Lung (tissue), 12 donors: ENCODE results near the gene PRDM16. TPM values are rescaled to one million over a fixed set of nuclear protein-coding genes. Genes with fewer than 3 reads are reported as not detected.

ENCODE experiments used
- ATAC-seq: fragments of 200-7000 bp; cut with Tn5 transposase; one replicate; pipeline ENCODE4 v1.9.1; 2020; ENCODE audit warnings: moderate number of reproducible peaks; ENCODE audit not compliant: insufficient read depth, low FRiP score
- DNase-seq, 3 donors: peaks; one replicate each; pipeline ENCODE4 v3.0.0-alpha.2; 2013 to 2017
- H3K27ac ChIP-seq, 2 donors: one replicate each; pipeline ENCODE4 v1.5.1; 2013; ENCODE audit warnings: mild to moderate bottlenecking in 2 of 2, moderate library complexity in 2 of 2, control low read depth in 1 of 2, inconsistent platforms in 1 of 2, low read depth in 1 of 2, low read length in 1 of 2
- H3K27me3 ChIP-seq, 3 donors: one replicate each; pipeline ENCODE4 v1.5.1; 2013; ENCODE audit warnings: low read length in 2 of 3; ENCODE audit not compliant: control insufficient read depth in 3 of 3, insufficient read depth in 3 of 3
- H3K36me3 ChIP-seq, 4 donors: one replicate each; pipeline ENCODE4 v1.5.1; 2013; ENCODE audit warnings: low read length in 4 of 4, mild to moderate bottlenecking in 1 of 4, moderate library complexity in 1 of 4; ENCODE audit not compliant: control insufficient read depth in 4 of 4, insufficient read depth in 4 of 4
- H3K4me1 ChIP-seq, 5 donors: one replicate each; pipeline ENCODE4 v1.5.1; 2013; ENCODE audit warnings: low read length in 5 of 5, mild to moderate bottlenecking in 2 of 5, moderate library complexity in 1 of 5; ENCODE audit not compliant: control insufficient read depth in 5 of 5, insufficient read depth in 5 of 5
- H3K4me3 ChIP-seq: one replicate; pipeline ENCODE4 v1.5.1; 2013; ENCODE audit warnings: mild to moderate bottlenecking, control low read depth, moderate library complexity
- H3K9ac ChIP-seq, 2 donors: one replicate each; pipeline ENCODE4 v1.5.1; 2013; ENCODE audit warnings: low read length in 2 of 2, control low read depth in 1 of 2; ENCODE audit not compliant: insufficient read depth in 1 of 2
- H3K9me3 ChIP-seq, 4 donors: one replicate each; pipeline ENCODE4 v1.5.1; 2013; ENCODE audit warnings: low read length in 3 of 4, mild to moderate bottlenecking in 1 of 4, moderate library complexity in 1 of 4; ENCODE audit not compliant: control insufficient read depth in 4 of 4, insufficient read depth in 3 of 4
- CTCF ChIP-seq: IDR thresholded peaks from 2 replicates; pipeline ENCODE4 v1.5.1; 2012; ENCODE audit warnings: mild to moderate bottlenecking; ENCODE audit errors: control extremely low read depth, extremely low read depth
- WGBS, 2 donors: extraction: QIAGEN DNeasy Blood & Tissue Kit; methylation state at CpG; one replicate each; pipeline ENCODE4 v1.1.7; 2013; 5-methylcytosine and 5-hydroxymethylcytosine counted together
- polyA plus RNA-seq, 2 donors: library from polyadenylated mRNA; stranded (reverse); fragments of 200-250 nt; gene quantifications; one replicate each; pipeline ENCODE4 v1.2.1, GENCODE V29; 2013
- total RNA-seq, 2 donors: library from RNA; depleted of rRNA in 1 of 2; stranded (reverse); fragments of >200 nt in 1 of 2; gene quantifications; one replicate each; pipeline ENCODE4 v1.2.1, GENCODE V29; 2014 to 2021
- donor health status: control.
- donor health status: control.
- donor health status: Bipolar disorder and iron deficiency.
- donor health status: healthy.
- donor health status: DM: yes; HTN: yes; CAD: no.

Gene PRDM16
- total and polyA plus RNA-seq, 4 donors = 2.4 to 36.5 (median 13.1) TPM

DNA sequence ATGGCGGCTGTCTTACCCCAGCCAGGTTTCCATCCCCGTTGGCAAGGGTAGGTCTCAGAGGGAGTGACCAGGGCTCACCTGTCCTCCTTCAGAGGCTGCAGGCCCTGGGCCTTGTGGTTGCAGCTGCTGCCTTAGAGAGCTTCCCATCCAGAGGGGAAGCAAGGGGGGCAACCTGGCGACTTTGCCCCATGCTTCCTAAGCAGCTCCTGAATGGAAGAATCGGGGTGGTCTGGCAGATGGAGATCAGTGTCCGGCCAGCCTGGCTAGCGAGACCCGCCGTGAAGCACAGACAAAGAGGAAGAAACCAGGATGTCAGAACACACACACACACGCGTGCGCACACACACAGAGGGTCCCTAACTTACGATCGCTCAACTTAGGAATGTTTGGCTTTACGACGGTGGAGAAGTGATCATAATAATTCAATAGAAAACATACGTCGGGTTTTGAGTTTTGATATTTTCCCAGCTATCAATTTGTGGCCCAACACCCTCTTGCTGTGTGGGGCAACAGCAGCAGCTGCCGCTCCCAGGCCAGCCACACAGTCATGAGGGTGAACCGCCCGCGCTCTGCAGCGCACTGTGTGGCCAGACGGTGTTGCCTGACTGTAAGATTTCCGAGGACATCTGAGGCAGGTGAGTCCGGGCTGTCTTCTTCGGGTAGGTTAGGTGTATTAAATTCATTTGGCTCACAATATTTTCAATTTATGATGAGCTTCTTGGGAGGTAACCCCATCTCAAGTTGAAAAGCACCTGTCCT lies 272.4 kb downstream of the PRDM16 start:
- peaks cover 0 to 3% (median 2%) of the 10 kb centered on the region in 3 donors for H3K27me3 ChIP-seq
- no peak for DNase-seq
- peaks cover 0 to 20% (median 10%) of the 10 kb centered on the region in 4 donors for H3K9me3 ChIP-seq
- peaks cover 0 to 23% (median 4%) of the 10 kb centered on the region in 5 donors for H3K4me1 ChIP-seq
- H3K4me3 ChIP-seq = no peak overlapping the region
- no peak overlapping the region for H3K9ac ChIP-seq
- no peak for TF ChIP-seq CTCF
- H3K27ac ChIP-seq = no peak overlapping the region
- WGBS, 2 donors = 91 to 98% methylated on average over 26 of the region's 26 CpGs
- no peaks in the 10 kb centered on the region for H3K36me3 ChIP-seq
- no peak for ATAC-seq

GRCh38 chr1:3342960-3343359 lies 274.0 kb downstream of the PRDM16 start:
- TF ChIP-seq CTCF = no peak
- WGBS, 2 donors = 94 to 95% methylated on average over 5 of the region's 5 CpGs
- Histone ChIP-seq H3K4me1 (peaks cover 0 to 10% (median 2%) of the 10 kb centered on the region in 5 donors), H3K36me3 (no peaks in the 10 kb centered on the region), H3K9me3 (peaks cover 0 to 20% (median 7%) of the 10 kb centered on the region in 4 donors), H3K27me3 (no peaks in the 10 kb centered on the region), H3K4me3 (no peak overlapping the region), H3K27ac (no peak overlapping the region), H3K9ac (no peak overlapping the region)
- ATAC-seq (no peak), DNase-seq (no peak)

DNA sequence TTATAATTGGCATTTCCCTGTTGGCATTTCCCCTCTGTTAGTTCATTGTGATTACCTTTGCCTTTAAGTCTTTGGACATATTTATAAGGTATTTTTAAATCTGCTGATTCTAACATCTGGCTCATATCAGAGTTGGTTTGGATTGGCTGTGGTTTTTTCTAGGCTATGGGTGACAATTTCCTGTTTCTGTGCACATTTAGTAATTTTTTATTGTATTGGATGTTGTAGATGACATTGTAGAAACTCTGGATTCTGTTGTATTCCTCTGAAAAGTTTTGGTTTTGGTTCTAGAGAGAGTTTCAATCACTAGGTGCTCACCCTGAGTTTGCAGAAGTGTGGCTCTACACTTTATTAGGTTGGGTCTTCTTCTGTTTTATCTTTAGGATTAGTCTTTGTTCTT lies 275.4 kb downstream of the PRDM16 start:
- H3K36me3 ChIP-seq = no peaks in the 10 kb centered on the region
- H3K27me3 ChIP-seq = no peaks in the 10 kb centered on the region
- no peak overlapping the region for H3K9ac ChIP-seq
- no peak overlapping the region for H3K27ac ChIP-seq
- ATAC-seq = no peak
- peaks cover 0 to 6% (median under 1%) of the 10 kb centered on the region in 5 donors for H3K4me1 ChIP-seq
- peaks cover 0 to 20% (median 7%) of the 10 kb centered on the region in 4 donors for H3K9me3 ChIP-seq
- TF ChIP-seq CTCF = no peak
- no peak for DNase-seq
- H3K4me3 ChIP-seq = no peak overlapping the region

DNA sequence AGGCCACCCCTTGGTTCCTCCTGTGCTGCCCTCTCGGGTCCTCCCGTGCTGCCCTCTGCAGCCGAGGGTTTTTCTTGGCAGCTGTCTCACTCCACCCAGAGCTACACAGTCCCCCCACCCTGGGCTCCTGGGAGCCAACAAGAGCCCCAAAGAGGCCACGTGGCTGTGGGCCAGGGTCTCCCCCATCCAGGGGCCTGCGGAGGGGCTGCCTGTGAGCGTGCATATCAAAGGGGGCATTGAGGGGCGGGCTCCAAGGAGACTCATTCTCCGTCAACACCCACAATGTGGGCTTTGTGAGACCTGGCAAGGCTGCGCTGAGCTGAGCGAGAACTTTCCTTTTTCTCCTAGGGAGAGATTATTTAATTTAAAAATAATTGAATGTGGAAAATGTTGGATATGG lies 276.8 kb downstream of the PRDM16 start:
- H3K27me3 ChIP-seq = peaks cover 0 to 2% (median 0%) of the 10 kb centered on the region in 3 donors
- no peak overlapping the region for H3K27ac ChIP-seq
- H3K36me3 ChIP-seq = no peaks in the 10 kb centered on the region
- peaks cover 0 to 12% (median 0%) of the 10 kb centered on the region in 5 donors for H3K4me1 ChIP-seq
- TF ChIP-seq CTCF = no peak
- no peak for ATAC-seq
- H3K9me3 ChIP-seq = peaks cover 0 to 20% (median 7%) of the 10 kb centered on the region in 4 donors
- peak in 2 of 3 donors; percentile 52 to 58 for DNase-seq
- no peak overlapping the region for H3K9ac ChIP-seq
- no peak overlapping the region for H3K4me3 ChIP-seq
- WGBS, 2 donors = 80 to 93% methylated on average over 10 of the region's 10 CpGs
